HG02852 (cell line): ENCODE measurements around the gene NAP1L5.
A peak's percentile ranks its signal among the peaks of the same experiment; 100 is the strongest.

Experiments
- ATAC-seq: cut with Tn5 transposase; IDR thresholded peaks from one replicate; pipeline ENCODE4 v1.9.1; 2021; ENCODE audit warnings: mild to moderate bottlenecking, moderate library complexity; ENCODE audit not compliant: unreplicated experiment

NAP1L5 gene

GRCh38 chr4:88661739-88662138 is 35.9 kb downstream of the NAP1L5 start:
- ATAC-seq = no peak

- ATAC-seq = no peak
Observed at GRCh38 chr4:88660446-88661294, 37.0 kb downstream of the NAP1L5 start.

- ATAC-seq = no peak
Observed at GRCh38 chr4:88659890-88660208, 37.8 kb downstream of the NAP1L5 start.

- ATAC-seq = peak; percentile 94
Observed at GRCh38 chr4:88659055-88659889, 38.4 kb downstream of the NAP1L5 start.

- no peak for ATAC-seq
Observed at GRCh38 chr4:88655226-88655625, 42.4 kb downstream of the NAP1L5 start.

GRCh38 chr4:88653371-88653946 is 44.2 kb downstream of the NAP1L5 start:
- no peak for ATAC-seq

- no peak for ATAC-seq
Observed at GRCh38 chr4:88649716-88650115, 47.9 kb downstream of the NAP1L5 start.

- no peak for ATAC-seq
Observed at GRCh38 chr4:88646528-88647280, 50.9 kb downstream of the NAP1L5 start.

- no peak for ATAC-seq
Observed at GRCh38 chr4:88645994-88646393, 51.6 kb downstream of the NAP1L5 start.
